HepG2 (cell line): ENCODE results near the gene TMEM45A.

Experiments used
- CBFB ChIP-seq: sonication (generic); formaldehyde crosslinking; IDR thresholded peaks from 2 replicates; pipeline ENCODE4 v1.4.0; 2020; ENCODE audit warnings: missing genetic modification reagents
- CTCF ChIP-seq: sonication (generic); formaldehyde crosslinking; IDR thresholded peaks from 2 replicates; pipeline ENCODE4 v1.5.0; 2020; ENCODE audit warnings: mild to moderate bottlenecking, missing genetic modification reagents, moderate library complexity
- HNF4A ChIP-seq: sonication (generic); formaldehyde crosslinking; IDR thresholded peaks from 2 replicates; pipeline ENCODE4 v1.4.0; 2020; ENCODE audit warnings: missing genetic modification reagents
- MAFF ChIP-seq: IDR thresholded peaks from 2 replicates; pipeline ENCODE4 v1.6.1; 2011; ENCODE audit warnings: low read depth, low read length, improper control_type of control experiment
- NR0B2 ChIP-seq: sonication (generic); formaldehyde crosslinking; IDR thresholded peaks from 2 replicates; pipeline ENCODE4 v1.4.0; 2020; ENCODE audit warnings: mild to moderate bottlenecking, missing genetic modification reagents
- PBX2 ChIP-seq: IDR thresholded peaks from 2 replicates; pipeline ENCODE4 v1.6.1; 2016; ENCODE audit warnings: control low read depth
- SRF ChIP-seq: IDR thresholded peaks from 2 replicates; pipeline ENCODE4 v1.6.1; 2011; ENCODE audit warnings: mild to moderate bottlenecking, low read depth, low read length, moderate library complexity
- YY1 ChIP-seq: IDR thresholded peaks from 2 replicates; pipeline ENCODE4 v1.6.1; 2011; ENCODE audit warnings: low read length, low read depth, moderate library complexity, mild to moderate bottlenecking; ENCODE audit not compliant: insufficient read depth, insufficient replicate concordance
- ZBTB21 ChIP-seq: sonication (generic); formaldehyde crosslinking; IDR thresholded peaks from 2 replicates; pipeline ENCODE4 v1.4.0; 2020; ENCODE audit warnings: missing genetic modification reagents
- ZNF350 ChIP-seq: sonication (generic); formaldehyde crosslinking; IDR thresholded peaks from 2 replicates; pipeline ENCODE4 v1.4.0; 2020; ENCODE audit warnings: mild to moderate bottlenecking, low read depth, missing genetic modification reagents, borderline replicate concordance
- TF ChIP-seq, protein P1 (sequence below): sonication (generic); formaldehyde crosslinking; IDR thresholded peaks from 2 replicates; pipeline ENCODE4 v1.4.0; 2020; ENCODE audit warnings: missing genetic modification reagents
- TF ChIP-seq, protein P2 (sequence below): sonication (generic); formaldehyde crosslinking; IDR thresholded peaks from 2 replicates; pipeline ENCODE4 v1.4.0; 2020; ENCODE audit warnings: missing genetic modification reagents

GRCh38 chr3:100458814-100459213 lies 33.6 kb upstream of the TMEM45A start:
- TF ChIP-seq, protein P1, sequence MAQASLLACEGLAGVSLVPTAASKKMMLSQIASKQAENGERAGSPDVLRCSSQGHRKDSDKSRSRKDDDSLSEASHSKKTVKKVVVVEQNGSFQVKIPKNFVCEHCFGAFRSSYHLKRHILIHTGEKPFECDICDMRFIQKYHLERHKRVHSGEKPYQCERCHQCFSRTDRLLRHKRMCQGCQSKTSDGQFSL (CRISPR knock-in tag), result no peak
- TF ChIP-seq CTCF (CRISPR knock-in tag), result no peak
- no peak for TF ChIP-seq SRF
- TF ChIP-seq PBX2 (CRISPR knock-in tag), result no peak
- no peak for TF ChIP-seq CBFB
- TF ChIP-seq, protein P2, sequence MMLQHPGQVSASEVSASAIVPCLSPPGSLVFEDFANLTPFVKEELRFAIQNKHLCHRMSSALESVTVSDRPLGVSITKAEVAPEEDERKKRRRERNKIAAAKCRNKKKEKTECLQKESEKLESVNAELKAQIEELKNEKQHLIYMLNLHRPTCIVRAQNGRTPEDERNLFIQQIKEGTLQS (CRISPR knock-in tag), result no peak
- TF ChIP-seq NR0B2 (CRISPR knock-in tag), result no peak
- no peak for TF ChIP-seq ZNF350 (CRISPR knock-in tag)
- no peak for TF ChIP-seq YY1
- TF ChIP-seq ZBTB21 (CRISPR knock-in tag), result no peak
- no peak for TF ChIP-seq MAFF
- no peak for TF ChIP-seq HNF4A (CRISPR knock-in tag)
